ENCODE data around the gene IMPDH1.

Gene IMPDH1

GRCh38 chr7:128385988-128386925 lies 23.5 kb downstream of the IMPDH1 start:
- DNase-seq: no peak

- no peak for DNase-seq
Observed at GRCh38 chr7:128384726-128385125, 25.1 kb downstream of the IMPDH1 start.

- no peak for DNase-seq
Observed at GRCh38 chr7:128383776-128384175, 26.0 kb downstream of the IMPDH1 start.

- peak in 1 of 2 experiments; percentile 46 for DNase-seq
Observed at GRCh38 chr7:128381161-128381821, 28.5 kb downstream of the IMPDH1 start.

GRCh38 chr7:128380483-128381106 lies 29.2 kb downstream of the IMPDH1 start:
- no peak for DNase-seq

GRCh38 chr7:128379900-128380479 lies 29.8 kb downstream of the IMPDH1 start:
- DNase-seq: no peak

- DNase-seq: no peak
Observed at GRCh38 chr7:128378637-128379036, 31.1 kb downstream of the IMPDH1 start.

GRCh38 chr7:128376077-128376476 lies 33.7 kb downstream of the IMPDH1 start:
- DNase-seq: no peak

GRCh38 chr7:128374041-128374440 lies 35.7 kb downstream of the IMPDH1 start:
- no peak for DNase-seq

- no peak for DNase-seq
Observed at GRCh38 chr7:128373606-128374005, 36.2 kb downstream of the IMPDH1 start.

- no peak for DNase-seq
Observed at GRCh38 chr7:128370491-128370890, 39.3 kb downstream of the IMPDH1 start.

- no peak for DNase-seq
Observed at GRCh38 chr7:128366986-128367385, 42.8 kb downstream of the IMPDH1 start.

GRCh38 chr7:128366300-128366699 lies 43.5 kb downstream of the IMPDH1 start:
- DNase-seq: no peak

- no peak for DNase-seq
Observed at GRCh38 chr7:128365432-128365831, 44.4 kb downstream of the IMPDH1 start.

GRCh38 chr7:128364166-128364870 lies 45.5 kb downstream of the IMPDH1 start:
- no peak for DNase-seq

GRCh38 chr7:128363261-128363721 lies 46.5 kb downstream of the IMPDH1 start:
- DNase-seq: no peak

GRCh38 chr7:128362670-128363069 lies 47.1 kb downstream of the IMPDH1 start:
- DNase-seq: no peak

GRCh38 chr7:128361411-128362379 lies 48.1 kb downstream of the IMPDH1 start, which contains the start of gene PRRT4:
Gene PRRT4 (minus strand): TSS chr7:128361690.
- DNase-seq: peak in 1 of 2 experiments; percentile 78

- no peak for DNase-seq
Observed at GRCh38 chr7:128360359-128360678, 49.5 kb downstream of the IMPDH1 start.

- DNase-seq: no peak
Observed at GRCh38 chr7:128359939-128360338, 49.8 kb downstream of the IMPDH1 start.

- no peak for DNase-seq
Observed at GRCh38 chr7:128359336-128359735, 50.4 kb downstream of the IMPDH1 start.
